SK-N-SH treated with all-trans-retinoic acid at 6 μM for 48 hours (cell line): ENCODE data around the gene B3GAT1.

Experiments
- ARNTL ChIP-seq: fragments of 450-650 bp; formaldehyde crosslinking; IDR thresholded peaks from 2 replicates; pipeline ENCODE4 v1.5.0; 2020; ENCODE audit warnings: low read depth, mild to moderate bottlenecking, moderate library complexity, borderline replicate concordance
- POU6F1 ChIP-seq: fragments of 250-450 bp; sonication (Bioruptor Pico); IDR thresholded peaks from 2 replicates; pipeline ENCODE4 v1.8.0; 2021; ENCODE audit warnings: low read depth, mild to moderate bottlenecking, moderate library complexity, borderline replicate concordance
- TSHZ2 ChIP-seq: fragments of 250-450 bp; sonication (Bioruptor Pico); IDR thresholded peaks from 2 replicates; pipeline ENCODE4 v1.5.0; 2020; ENCODE audit warnings: mild to moderate bottlenecking, moderate library complexity
- ZNF70 ChIP-seq: fragments of 450-650 bp; formaldehyde crosslinking; IDR thresholded peaks from 2 replicates; pipeline ENCODE4 v1.5.0; 2020; ENCODE audit warnings: mild to moderate bottlenecking, moderate library complexity

- TF ChIP-seq ARNTL (no peak), TSHZ2 (CRISPR knock-in tag) (no peak), ZNF70 (no peak), POU6F1 (CRISPR knock-in tag) (no peak)
Observed at GRCh38 chr11:134332782-134333181, 79.3 kb downstream of the B3GAT1 start.
